Stimulated activated CD8-positive, alpha-beta memory T cell treated with anti-CD3 and anti-CD28 coated beads, Interleukin-7, amount 100 ng/mL, for 4 hours (primary cell): ENCODE measurements around the gene GPR153.
"Not testable (repeated sequence)": the region's sequence is repeated elsewhere in the genome, so short reads cannot be mapped to it uniquely, and the experiment has no call there.

Source experiments
- DNase-seq, 2 donors: peaks; one replicate each; pipeline ENCODE4 v3.0.0-alpha.2; 2020; ENCODE audit warnings: low read depth in 2 of 2

GPR153 gene

DNA sequence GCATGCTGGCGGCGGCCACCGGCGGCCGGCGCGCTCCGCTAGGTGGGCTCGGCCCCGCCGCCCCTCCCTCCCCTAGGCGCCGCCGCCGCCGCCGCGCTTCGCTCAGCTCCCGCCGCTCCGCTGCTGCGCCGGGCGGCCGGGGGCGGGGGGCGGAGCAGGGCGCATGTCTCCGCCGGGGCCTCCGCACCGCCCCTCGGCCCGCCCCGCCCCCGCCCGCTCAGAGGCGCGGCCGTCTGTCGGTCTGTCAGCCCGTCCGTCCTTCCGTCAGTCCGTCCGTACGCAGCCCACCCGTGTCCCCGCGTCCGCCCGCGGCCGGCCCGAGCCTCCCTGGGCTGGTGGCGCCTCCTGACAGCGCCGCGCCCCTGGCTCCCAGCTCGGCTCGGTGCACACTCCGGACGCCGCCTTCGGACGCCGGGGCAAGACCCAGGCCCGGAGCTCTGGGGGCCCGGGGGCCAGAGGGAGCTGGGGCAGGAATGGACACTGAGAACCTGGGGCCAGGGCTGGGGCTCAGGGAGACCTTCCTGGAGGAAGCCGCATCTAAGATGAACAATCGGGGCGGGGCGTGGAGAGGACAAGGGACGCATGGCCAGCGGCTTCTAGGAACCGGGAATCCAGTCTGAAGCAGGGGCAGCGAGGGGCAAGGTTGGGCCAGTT, at the start of gene GPR153:
GPR153 (minus strand) TSS at position 138 of the 654 bp plus-strand sequence. CDS start 6,193 bp downstream, outside the sequence.
- peak in 1 of 2 donors; percentile 65 for DNase-seq

GRCh38 chr1:6310116-6310848, 49.4 kb upstream of the GPR153 start:
- no peak for DNase-seq

DNA sequence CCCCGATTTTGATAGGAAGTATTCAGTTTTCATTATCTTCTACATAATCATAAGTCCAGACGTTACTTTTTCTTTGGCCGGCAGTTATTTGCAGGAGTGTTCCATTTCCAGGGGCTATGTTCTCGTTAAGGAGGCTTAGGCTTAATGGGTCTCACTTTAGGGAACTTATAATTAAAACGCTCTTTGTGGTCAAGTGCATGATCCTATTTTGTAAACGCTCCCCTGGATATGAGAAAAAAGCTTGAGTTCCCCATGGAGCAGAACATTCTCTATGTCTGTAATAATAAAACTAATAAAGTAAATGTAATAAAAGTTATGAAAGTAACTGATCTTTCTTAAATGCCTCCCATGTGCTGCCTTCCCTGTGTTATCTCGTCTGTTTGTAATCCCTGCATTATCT, 48.7 kb upstream of the GPR153 start:
- no peak for DNase-seq

- DNase-seq = no peak
Measured at GRCh38 chr1:6308449-6308848, 47.6 kb upstream of the GPR153 start.

GRCh38 chr1:6307682-6308081, 46.8 kb upstream of the GPR153 start:
- not testable (repeated sequence) for DNase-seq

GRCh38 chr1:6307099-6307498, 46.2 kb upstream of the GPR153 start:
- DNase-seq = no peak

- DNase-seq = no peak
Measured at GRCh38 chr1:6303397-6304012, 42.6 kb upstream of the GPR153 start.

- no peak for DNase-seq
Measured at GRCh38 chr1:6302568-6302967, 41.7 kb upstream of the GPR153 start.

- DNase-seq = no peak
Measured at GRCh38 chr1:6301526-6301925, 40.6 kb upstream of the GPR153 start.

GRCh38 chr1:6300342-6301048, 39.6 kb upstream of the GPR153 start:
- no peak for DNase-seq

- no peak for DNase-seq
Measured at GRCh38 chr1:6299557-6300165, 38.8 kb upstream of the GPR153 start.

GRCh38 chr1:6298940-6299465, 38.1 kb upstream of the GPR153 start:
- no peak for DNase-seq

DNA sequence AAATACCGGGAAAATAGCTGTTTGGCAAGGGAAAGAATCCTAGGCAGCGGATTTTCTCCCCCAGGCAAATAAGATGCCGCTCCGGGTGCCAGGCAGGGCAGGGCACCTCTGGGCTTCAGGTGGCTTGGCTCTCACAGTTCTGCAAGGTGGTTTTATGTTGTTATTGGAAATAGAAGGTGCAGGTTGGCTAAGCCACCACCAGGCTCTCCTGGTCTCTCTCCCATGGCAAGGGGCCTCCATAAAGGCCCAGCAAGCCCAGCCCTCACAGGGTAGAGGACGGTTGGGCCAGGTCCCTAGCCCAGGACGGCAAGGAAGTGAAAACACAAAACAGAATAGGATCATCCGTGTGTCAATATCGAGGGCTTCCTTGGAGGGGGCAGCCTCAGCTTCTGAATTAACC, 37.6 kb upstream of the GPR153 start:
- DNase-seq = no peak

DNA sequence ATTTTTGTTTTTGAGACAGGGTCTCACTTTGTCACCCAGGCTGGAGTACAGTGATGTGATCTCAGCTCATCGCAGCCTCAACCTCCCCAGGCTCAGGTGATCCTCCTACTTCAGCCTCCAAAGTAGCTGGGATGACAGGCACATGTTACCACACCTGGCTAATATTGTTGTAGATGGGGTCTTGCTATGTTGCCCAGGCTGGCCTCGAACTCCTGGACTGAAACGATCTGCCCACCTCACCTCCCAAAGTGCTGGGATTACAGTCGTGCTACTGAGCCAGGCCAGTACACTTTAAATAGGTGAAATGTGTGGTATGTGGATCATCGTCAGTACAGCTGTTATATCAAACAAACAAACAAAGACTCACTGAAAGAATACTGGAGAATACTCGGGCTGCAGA, 35.0 kb upstream of the GPR153 start:
- no peak for DNase-seq

DNA sequence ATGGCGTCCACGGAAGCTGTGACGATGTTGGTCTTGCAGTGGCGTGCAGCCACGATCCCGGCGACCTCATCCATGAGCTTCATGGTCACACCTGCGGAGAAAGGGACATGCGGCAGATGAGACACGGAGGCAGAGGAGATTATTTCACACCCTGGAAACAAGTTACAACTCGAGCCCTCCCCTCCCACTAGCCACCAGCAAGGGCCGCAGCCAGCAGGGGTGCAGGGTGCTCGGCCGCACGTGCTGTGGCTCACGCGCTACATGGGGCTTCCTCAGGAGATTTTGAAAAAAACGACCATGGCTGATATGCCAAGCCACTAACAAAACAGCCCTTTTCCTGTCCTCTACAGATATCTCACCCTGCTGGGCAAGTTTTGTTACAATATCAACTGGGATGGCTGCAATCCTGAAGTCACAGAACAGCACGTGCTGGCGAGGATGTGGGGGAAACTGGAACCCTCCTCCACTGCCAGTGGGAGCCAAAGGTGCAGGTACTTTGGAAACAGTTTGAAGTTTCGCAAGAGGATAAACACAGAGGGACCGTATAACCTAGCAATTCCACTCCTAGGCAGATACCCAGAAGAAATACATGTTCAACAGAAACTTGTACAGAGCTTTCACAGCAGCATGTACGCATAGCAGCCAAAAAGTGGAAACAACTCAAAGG, 34.1 kb upstream of the GPR153 start:
- no peak for DNase-seq

DNA sequence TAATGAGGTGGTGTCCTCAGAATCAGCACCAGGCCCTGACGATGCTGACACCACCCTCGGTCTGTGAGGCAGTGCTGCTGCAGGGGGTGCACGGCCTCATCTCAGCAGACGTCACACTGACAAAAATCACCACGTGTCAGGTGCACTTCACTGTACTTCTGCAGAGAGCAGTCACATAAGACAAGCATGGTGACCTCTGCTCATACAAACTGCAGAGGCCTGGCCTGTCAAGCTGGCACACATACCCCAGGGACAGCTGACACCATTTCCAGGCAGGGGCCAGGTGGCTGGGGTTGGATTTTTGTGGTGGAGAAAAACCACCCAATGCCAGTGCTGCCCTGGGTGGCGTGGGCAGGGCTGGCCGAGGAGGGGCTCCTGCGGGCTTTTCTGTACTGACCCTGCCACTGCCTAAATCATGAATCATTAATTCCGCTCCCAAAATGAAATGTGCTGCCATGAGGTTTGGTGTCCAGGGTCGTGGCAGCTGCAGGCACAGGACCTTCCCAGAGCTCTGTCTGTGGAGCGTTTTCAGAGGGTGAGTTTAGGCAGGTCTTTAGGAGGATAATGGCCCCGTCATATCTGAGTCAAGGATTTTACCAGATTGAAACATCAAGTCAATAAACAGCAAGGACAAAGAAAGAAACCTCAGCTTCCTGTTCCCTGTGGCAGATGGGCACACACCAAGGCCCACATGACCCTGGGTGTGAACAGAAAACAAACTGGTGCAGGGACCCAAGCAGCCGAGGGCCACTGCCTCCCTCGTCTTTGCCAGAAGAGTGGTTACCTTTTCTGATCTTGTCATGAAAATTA, 33.4 kb upstream of the GPR153 start:
- DNase-seq = peak in 1 of 2 donors; percentile 13

DNA sequence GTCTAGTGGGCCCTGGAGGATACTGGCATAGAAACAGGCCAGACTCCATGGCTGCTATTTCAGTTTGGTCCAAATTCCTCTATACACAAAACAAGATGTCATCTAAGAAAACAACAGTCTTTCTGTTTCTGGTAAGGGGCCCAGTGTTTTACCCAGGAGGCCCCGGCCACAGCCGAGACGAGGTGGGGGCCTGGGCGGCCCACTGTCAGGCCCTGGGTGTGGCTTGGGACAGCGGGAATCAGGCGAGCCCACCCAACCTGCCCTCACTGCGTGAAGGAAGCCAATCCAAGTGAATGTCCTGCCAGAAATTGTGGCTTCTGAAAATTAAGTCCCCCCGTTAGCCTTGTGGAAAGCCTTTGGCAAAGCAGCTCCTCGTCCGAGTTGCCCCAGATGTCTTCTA, 31.2 kb upstream of the GPR153 start:
- DNase-seq = no peak

GRCh38 chr1:6288665-6289064, 27.8 kb upstream of the GPR153 start:
- no peak for DNase-seq

- DNase-seq = no peak
Measured at GRCh38 chr1:6288026-6288425, 27.1 kb upstream of the GPR153 start.

- DNase-seq = no peak
Measured at GRCh38 chr1:6287431-6287886, 26.6 kb upstream of the GPR153 start.
